ENCODE measurements around the gene SAPCD1.
"Not testable (repeated sequence)": the region's sequence is repeated elsewhere in the genome, so short reads cannot be mapped to it uniquely, and the experiment has no call there.

Gene SAPCD1

GRCh38 chr6:31805939-31806469 lies 43.5 kb downstream of the SAPCD1 start:
- DNase-seq, result no peak

GRCh38 chr6:31806470-31807272 lies 44.2 kb downstream of the SAPCD1 start, which contains the start of gene LSM2:
Gene LSM2 (minus strand): TSS chr6:31806966. CDS start chr6:31806757, 209 bp downstream.
- DNase-seq, result peak; percentile 94 to 95

GRCh38 chr6:31808599-31808998 lies 46.1 kb downstream of the SAPCD1 start:
- DNase-seq, result not testable (repeated sequence)

GRCh38 chr6:31811645-31812044 lies 49.2 kb downstream of the SAPCD1 start:
- DNase-seq, result no peak

- DNase-seq, result no peak
Measured at GRCh38 chr6:31813465-31813849, 51.0 kb downstream of the SAPCD1 start.

Measured in SHP77 (cell line).